Measurements from ENCODE around the gene SCAMP4. TPM values are rescaled to one million over a fixed set of nuclear protein-coding genes. Genes with fewer than 3 reads are reported as not detected.

Gene SCAMP4
- total and polyA plus RNA-seq, 2 of the 13 experiments (the other 11 are each of a cell fraction or from before 2014, with no cell fraction given), result 10.7 to 13.7 TPM

DNA sequence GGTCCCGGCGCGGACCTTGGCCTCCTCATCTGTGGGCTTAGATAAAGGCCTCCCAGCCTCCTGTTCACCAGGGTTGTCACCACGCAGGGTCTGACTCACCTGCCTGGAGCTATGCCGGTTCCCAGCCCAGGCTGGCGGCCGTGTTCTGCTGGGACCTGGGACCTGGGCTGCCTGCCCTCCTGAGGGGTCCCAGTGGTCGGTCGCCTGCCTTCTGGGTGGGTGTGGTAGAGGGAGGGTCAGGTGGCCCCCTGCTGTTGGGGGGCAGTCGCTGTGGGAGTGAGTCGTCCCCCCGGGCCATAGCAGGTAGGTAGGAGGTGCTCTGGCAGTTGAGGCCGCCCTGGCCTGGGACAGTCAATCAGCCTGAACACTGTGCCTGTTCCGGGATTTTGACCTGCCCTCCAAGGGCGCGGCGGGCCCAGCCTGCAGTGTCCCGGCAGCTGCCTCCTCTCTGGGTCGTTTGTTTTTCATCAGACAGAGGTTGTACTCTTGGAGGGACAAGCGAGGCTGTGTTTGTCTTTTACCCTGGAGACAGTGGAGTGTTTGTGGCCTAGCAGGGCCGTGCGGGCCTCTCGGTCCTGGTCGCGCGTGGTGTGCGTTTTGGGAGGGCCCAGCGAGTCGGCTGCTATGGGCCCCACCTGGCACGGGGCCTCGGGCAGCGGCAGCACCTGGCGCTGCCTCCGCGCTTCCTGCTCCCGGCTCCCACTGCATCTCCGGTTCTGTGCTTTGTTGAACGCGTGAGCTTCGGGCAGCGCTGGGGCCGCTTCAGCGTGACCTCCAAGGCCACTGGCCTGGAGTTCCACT lies 2.6 kb downstream of the SCAMP4 start (continued):
- TF ChIP-seq, protein P1, sequence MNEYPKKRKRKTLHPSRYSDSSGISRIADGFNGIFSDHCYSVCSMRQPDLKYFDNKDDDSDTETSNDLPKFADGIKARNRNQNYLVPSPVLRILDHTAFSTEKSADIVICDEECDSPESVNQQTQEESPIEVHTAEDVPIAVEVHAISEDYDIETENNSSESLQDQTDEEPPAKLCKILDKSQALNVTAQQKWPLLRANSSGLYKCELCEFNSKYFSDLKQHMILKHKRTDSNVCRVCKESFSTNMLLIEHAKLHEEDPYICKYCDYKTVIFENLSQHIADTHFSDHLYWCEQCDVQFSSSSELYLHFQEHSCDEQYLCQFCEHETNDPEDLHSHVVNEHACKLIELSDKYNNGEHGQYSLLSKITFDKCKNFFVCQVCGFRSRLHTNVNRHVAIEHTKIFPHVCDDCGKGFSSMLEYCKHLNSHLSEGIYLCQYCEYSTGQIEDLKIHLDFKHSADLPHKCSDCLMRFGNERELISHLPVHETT (CRISPR knock-in tag; conservative IDR thresholded peaks at IDR 0.05), result no peak
- no peak; the same call in 1 of the 2 replicates for TF ChIP-seq RBAK (CRISPR knock-in tag; IDR thresholded peaks at IDR 0.05)
- TF ChIP-seq ZNF550 (CRISPR knock-in tag; IDR thresholded peaks at IDR 0.05; ENCODE audit: borderline replicate concordance), result no peak
- peak; percentile 74; the same call in 1 of the 2 replicates for TF ChIP-seq HNRNPL (IDR thresholded peaks at IDR 0.05; ENCODE audit: low read depth, low read length)
- no peak for TF ChIP-seq ZNF138 (CRISPR knock-in tag; IDR thresholded peaks at IDR 0.05; ENCODE audit: low read depth)
- no peak for TF ChIP-seq PCBP2 (optimal IDR thresholded peaks at IDR 0.05; ENCODE audit: low read depth, low read length, poor library complexity, severe bottlenecking)
- no peak for TF ChIP-seq SOX6 (IDR thresholded peaks at IDR 0.05)
- peak; percentile 23; the same call in 1 of the 2 replicates for TF ChIP-seq SOX6 (CRISPR knock-in tag; IDR thresholded peaks at IDR 0.05)
- TF ChIP-seq, protein P2, sequence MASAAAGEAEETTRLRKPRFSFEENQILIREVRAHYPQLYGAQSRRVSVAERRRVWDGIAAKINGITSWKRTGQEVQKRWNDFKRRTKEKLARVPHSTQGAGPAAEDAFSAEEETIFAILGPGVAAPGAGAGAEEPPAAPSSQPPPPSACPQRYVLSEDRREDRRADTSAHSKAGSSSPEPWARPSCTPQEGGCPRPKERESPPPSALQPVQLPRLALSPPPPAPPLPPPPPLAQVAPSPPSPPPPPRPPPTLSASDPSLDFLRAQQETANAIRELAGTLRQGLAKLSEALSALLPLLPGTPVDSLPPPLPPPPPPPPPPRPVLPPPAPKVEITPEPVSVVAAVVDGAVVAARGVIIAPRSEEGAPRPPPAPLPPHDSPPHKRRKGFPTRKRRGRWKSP (CRISPR knock-in tag; IDR thresholded peaks at IDR 0.05), result no peak; the same call in 1 of the 2 replicates
- TF ChIP-seq NFKB2 (CRISPR knock-in tag; IDR thresholded peaks at IDR 0.05; ENCODE audit: borderline replicate concordance), result no peak; the same call in 1 of the 2 replicates
- TF ChIP-seq, protein P3, sequence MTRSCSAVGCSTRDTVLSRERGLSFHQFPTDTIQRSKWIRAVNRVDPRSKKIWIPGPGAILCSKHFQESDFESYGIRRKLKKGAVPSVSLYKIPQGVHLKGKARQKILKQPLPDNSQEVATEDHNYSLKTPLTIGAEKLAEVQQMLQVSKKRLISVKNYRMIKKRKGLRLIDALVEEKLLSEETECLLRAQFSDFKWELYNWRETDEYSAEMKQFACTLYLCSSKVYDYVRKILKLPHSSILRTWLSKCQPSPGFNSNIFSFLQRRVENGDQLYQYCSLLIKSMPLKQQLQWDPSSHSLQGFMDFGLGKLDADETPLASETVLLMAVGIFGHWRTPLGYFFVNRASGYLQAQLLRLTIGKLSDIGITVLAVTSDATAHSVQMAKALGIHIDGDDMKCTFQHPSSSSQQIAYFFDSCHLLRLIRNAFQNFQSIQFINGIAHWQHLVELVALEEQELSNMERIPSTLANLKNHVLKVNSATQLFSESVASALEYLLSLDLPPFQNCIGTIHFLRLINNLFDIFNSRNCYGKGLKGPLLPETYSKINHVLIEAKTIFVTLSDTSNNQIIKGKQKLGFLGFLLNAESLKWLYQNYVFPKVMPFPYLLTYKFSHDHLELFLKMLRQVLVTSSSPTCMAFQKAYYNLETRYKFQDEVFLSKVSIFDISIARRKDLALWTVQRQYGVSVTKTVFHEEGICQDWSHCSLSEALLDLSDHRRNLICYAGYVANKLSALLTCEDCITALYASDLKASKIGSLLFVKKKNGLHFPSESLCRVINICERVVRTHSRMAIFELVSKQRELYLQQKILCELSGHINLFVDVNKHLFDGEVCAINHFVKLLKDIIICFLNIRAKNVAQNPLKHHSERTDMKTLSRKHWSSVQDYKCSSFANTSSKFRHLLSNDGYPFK (CRISPR knock-in tag; IDR thresholded peaks at IDR 0.05; ENCODE audit: borderline replicate concordance), result peak; percentile 49
- TF ChIP-seq, protein P4, sequence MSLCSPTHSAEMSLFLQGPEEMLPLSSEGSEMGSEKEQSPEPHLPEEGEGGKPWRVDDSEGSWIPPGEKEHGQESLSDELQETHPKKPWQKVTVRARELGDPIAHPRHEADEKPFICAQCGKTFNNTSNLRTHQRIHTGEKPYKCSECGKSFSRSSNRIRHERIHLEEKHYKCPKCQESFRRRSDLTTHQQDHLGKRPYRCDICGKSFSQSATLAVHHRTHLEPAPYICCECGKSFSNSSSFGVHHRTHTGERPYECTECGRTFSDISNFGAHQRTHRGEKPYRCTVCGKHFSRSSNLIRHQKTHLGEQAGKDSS (CRISPR knock-in tag; IDR thresholded peaks at IDR 0.05; ENCODE audit: borderline replicate concordance, low read depth), result 0 out of 2 replicates have a peak, but pooled peaks have one; percentile 30
- TF ChIP-seq RELA (CRISPR knock-in tag; IDR thresholded peaks at IDR 0.05), result no peak
- no peak for TF ChIP-seq FOSL1 (CRISPR knock-in tag; IDR thresholded peaks at IDR 0.05; ENCODE audit: borderline replicate concordance)
- TF ChIP-seq, protein P5, sequence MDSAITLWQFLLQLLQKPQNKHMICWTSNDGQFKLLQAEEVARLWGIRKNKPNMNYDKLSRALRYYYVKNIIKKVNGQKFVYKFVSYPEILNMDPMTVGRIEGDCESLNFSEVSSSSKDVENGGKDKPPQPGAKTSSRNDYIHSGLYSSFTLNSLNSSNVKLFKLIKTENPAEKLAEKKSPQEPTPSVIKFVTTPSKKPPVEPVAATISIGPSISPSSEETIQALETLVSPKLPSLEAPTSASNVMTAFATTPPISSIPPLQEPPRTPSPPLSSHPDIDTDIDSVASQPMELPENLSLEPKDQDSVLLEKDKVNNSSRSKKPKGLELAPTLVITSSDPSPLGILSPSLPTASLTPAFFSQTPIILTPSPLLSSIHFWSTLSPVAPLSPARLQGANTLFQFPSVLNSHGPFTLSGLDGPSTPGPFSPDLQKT (CRISPR knock-in tag; IDR thresholded peaks at IDR 0.05; ENCODE audit: borderline replicate concordance), result no peak
- no peak for TF ChIP-seq SNAPC2 (CRISPR knock-in tag; IDR thresholded peaks at IDR 0.05)
- no peak for TF ChIP-seq CEBPB (IDR thresholded peaks at IDR 0.05; ENCODE audit: borderline replicate concordance, low read depth, low read length)
- TF ChIP-seq, protein P6, sequence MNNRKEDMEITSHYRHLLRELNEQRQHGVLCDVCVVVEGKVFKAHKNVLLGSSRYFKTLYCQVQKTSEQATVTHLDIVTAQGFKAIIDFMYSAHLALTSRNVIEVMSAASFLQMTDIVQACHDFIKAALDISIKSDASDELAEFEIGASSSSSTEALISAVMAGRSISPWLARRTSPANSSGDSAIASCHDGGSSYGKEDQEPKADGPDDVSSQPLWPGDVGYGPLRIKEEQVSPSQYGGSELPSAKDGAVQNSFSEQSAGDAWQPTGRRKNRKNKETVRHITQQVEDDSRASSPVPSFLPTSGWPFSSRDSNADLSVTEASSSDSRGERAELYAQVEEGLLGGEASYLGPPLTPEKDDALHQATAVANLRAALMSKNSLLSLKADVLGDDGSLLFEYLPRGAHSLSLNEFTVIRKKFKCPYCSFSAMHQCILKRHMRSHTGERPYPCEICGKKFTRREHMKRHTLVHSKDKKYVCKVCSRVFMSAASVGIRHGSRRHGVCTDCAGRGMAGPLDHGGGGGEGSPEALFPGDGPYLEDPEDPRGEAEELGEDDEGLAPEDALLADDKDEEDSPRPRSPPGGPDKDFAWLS (CRISPR knock-in tag; IDR thresholded peaks at IDR 0.05; ENCODE audit: borderline replicate concordance), result no peak
- no peak for TF ChIP-seq NFYC (CRISPR knock-in tag; IDR thresholded peaks at IDR 0.05)

Data from HepG2 (cell line).